HEK293 (cell line): ENCODE results near the gene KCNQ2.

ENCODE experiments used
- CTCF ChIA-PET: fragments of 350-600 bp; formaldehyde crosslinking; extraction: SDS; loops from one replicate; lab custom pipeline; 2021; ENCODE audit warnings: antibody characterized with exemption; lab: Yijun Ruan, JAX
- POLR2A ChIA-PET: fragments of 300-600 bp; formaldehyde crosslinking; extraction: SDS; loops from one replicate; lab custom pipeline; 2020; ENCODE audit warnings: antibody characterized with exemption, inconsistent platforms; lab: Yijun Ruan, JAX
- H3K27ac ChIP-seq: fragments of 200-500 bp; sonication (Bioruptor generic); 2 replicates; pipeline ENCODE4 v1.5.1; 2014; ENCODE audit warnings: low read depth, low read length, control low read depth, inconsistent platforms; ENCODE audit errors: extremely low read depth
- H3K36me3 ChIP-seq, 2 experiments: fragments of 200-500 bp in 1 of 2; sonication (Bioruptor generic) in 1 of 2; 1 replicate in 1 of 2; 2 replicates in 1 of 2; pipeline ENCODE4 v1.5.1; 2014 to 2017; ENCODE audit warnings: inconsistent platforms in 2 of 2, low read length in 2 of 2; ENCODE audit not compliant: control insufficient read depth in 2 of 2, insufficient read depth in 1 of 2
- H3K4me1 ChIP-seq: fragments of 200-500 bp; sonication (Bioruptor generic); 2 replicates; pipeline ENCODE4 v1.5.1; 2014; ENCODE audit warnings: mild to moderate bottlenecking, low read length, inconsistent platforms; ENCODE audit not compliant: control insufficient read depth, insufficient read depth
- H3K4me3 ChIP-seq: 2 replicates; pipeline ENCODE4 v1.5.1; 2011; ENCODE audit warnings: low read depth, mild to moderate bottlenecking, control low read depth, low read length, moderate library complexity
- H3K9me3 ChIP-seq: fragments of 200-500 bp; sonication (Bioruptor generic); 2 replicates; pipeline ENCODE4 v1.5.1; 2014; ENCODE audit warnings: low read depth, low read length, inconsistent platforms; ENCODE audit not compliant: control insufficient read depth, insufficient read depth
- CTCF ChIP-seq: fragments of 450-650 bp; formaldehyde crosslinking; IDR thresholded peaks from 2 replicates; pipeline ENCODE4 v1.5.1; 2016; ENCODE audit warnings: missing biosample characterization, missing genetic modification characterization
- EGR2 ChIP-seq: fragments of 450-650 bp; formaldehyde crosslinking; IDR thresholded peaks from 2 replicates; pipeline ENCODE4 v1.5.1; 2016; ENCODE audit warnings: low read depth, missing biosample characterization, missing genetic modification characterization
- GLI4 ChIP-seq: fragments of 450-650 bp; formaldehyde crosslinking; IDR thresholded peaks from 2 replicates; pipeline ENCODE4 v1.5.1; 2016; ENCODE audit warnings: missing biosample characterization, missing genetic modification characterization
- GLIS2 ChIP-seq: fragments of 450-650 bp; formaldehyde crosslinking; IDR thresholded peaks from 2 replicates; pipeline ENCODE4 v1.5.1; 2016; ENCODE audit warnings: missing biosample characterization, missing genetic modification characterization
- HOXA7 ChIP-seq: sonication (generic); formaldehyde crosslinking; IDR thresholded peaks from 2 replicates; pipeline ENCODE4 v1.8.1; 2022; ENCODE audit warnings: missing genetic modification reagents, borderline replicate concordance
- HOXC10 ChIP-seq: sonication (generic); formaldehyde crosslinking; IDR thresholded peaks from 2 replicates; pipeline ENCODE4 v1.8.1; 2023; ENCODE audit warnings: mild to moderate bottlenecking, missing genetic modification reagents
- KLF7 ChIP-seq: fragments of 450-650 bp; formaldehyde crosslinking; IDR thresholded peaks from 2 replicates; pipeline ENCODE4 v1.5.1; 2016; ENCODE audit warnings: missing biosample characterization, missing genetic modification characterization, borderline replicate concordance
- RBAK ChIP-seq: fragments of 450-650 bp; formaldehyde crosslinking; IDR thresholded peaks from 2 replicates; pipeline ENCODE4 v1.5.1; 2016; ENCODE audit warnings: missing biosample characterization, missing genetic modification characterization
- SCRT2 ChIP-seq: fragments of 450-650 bp; formaldehyde crosslinking; IDR thresholded peaks from 2 replicates; pipeline ENCODE4 v1.5.1; 2016; ENCODE audit warnings: missing biosample characterization, missing genetic modification characterization
- SETDB1 ChIP-seq: IDR thresholded peaks from one replicate; pipeline ENCODE4 v1.6.1; 2017; ENCODE audit warnings: mild to moderate bottlenecking, low read length, moderate library complexity, mixed read lengths; ENCODE audit not compliant: insufficient read length
- ZBTB17 ChIP-seq: fragments of 450-650 bp; formaldehyde crosslinking; IDR thresholded peaks from 2 replicates; pipeline ENCODE4 v1.5.1; 2016; ENCODE audit warnings: missing biosample characterization, missing genetic modification characterization
- ZFHX2 ChIP-seq: fragments of 450-650 bp; formaldehyde crosslinking; conservative IDR thresholded peaks from 2 replicates; pipeline ENCODE4 v1.5.1; 2016; ENCODE audit warnings: missing biosample characterization, missing genetic modification characterization
- ZFP3 ChIP-seq: fragments of 450-650 bp; formaldehyde crosslinking; IDR thresholded peaks from 2 replicates; pipeline ENCODE4 v1.5.1; 2016; ENCODE audit warnings: low read depth, missing biosample characterization, missing genetic modification characterization
- ZNF2 ChIP-seq: fragments of 450-650 bp; formaldehyde crosslinking; IDR thresholded peaks from 2 replicates; pipeline ENCODE4 v1.5.1; 2016; ENCODE audit warnings: missing biosample characterization, missing genetic modification characterization
- ZNF23 ChIP-seq: fragments of 450-650 bp; formaldehyde crosslinking; IDR thresholded peaks from 2 replicates; pipeline ENCODE4 v1.5.1; 2016; ENCODE audit warnings: missing biosample characterization, missing genetic modification characterization, borderline replicate concordance
- ZNF302 ChIP-seq: fragments of 450-650 bp; formaldehyde crosslinking; IDR thresholded peaks from 2 replicates; pipeline ENCODE4 v1.5.1; 2016; ENCODE audit warnings: missing biosample characterization, missing genetic modification characterization, low read depth
- ZNF311 ChIP-seq: fragments of 450-650 bp; formaldehyde crosslinking; IDR thresholded peaks from 2 replicates; pipeline ENCODE4 v1.5.1; 2017; ENCODE audit warnings: missing biosample characterization, missing genetic modification characterization, borderline replicate concordance
- ZNF341 ChIP-seq: fragments of 450-650 bp; formaldehyde crosslinking; IDR thresholded peaks from 2 replicates; pipeline ENCODE4; 2016; ENCODE audit warnings: low read depth, missing biosample characterization, missing genetic modification characterization
- ZNF394 ChIP-seq: fragments of 450-650 bp; formaldehyde crosslinking; IDR thresholded peaks from 2 replicates; pipeline ENCODE4 v1.5.1; 2016; ENCODE audit warnings: missing biosample characterization, missing genetic modification characterization, mild to moderate bottlenecking, moderate library complexity, borderline replicate concordance
- ZNF521 ChIP-seq: fragments of 450-650 bp; formaldehyde crosslinking; IDR thresholded peaks from 2 replicates; pipeline ENCODE4 v1.5.1; 2017; ENCODE audit warnings: missing biosample characterization, mild to moderate bottlenecking, missing genetic modification characterization
- ZNF639 ChIP-seq: fragments of 450-650 bp; formaldehyde crosslinking; IDR thresholded peaks from 2 replicates; pipeline ENCODE4 v1.5.1; 2016; ENCODE audit warnings: missing biosample characterization, missing genetic modification characterization
- ZNF654 ChIP-seq: fragments of 450-650 bp; formaldehyde crosslinking; IDR thresholded peaks from 2 replicates; pipeline ENCODE4 v1.5.1; 2016; ENCODE audit warnings: low read depth, missing biosample characterization, missing genetic modification characterization
- ZNF670 ChIP-seq: fragments of 450-650 bp; formaldehyde crosslinking; IDR thresholded peaks from 2 replicates; pipeline ENCODE4 v1.5.1; 2016; ENCODE audit warnings: missing biosample characterization, missing genetic modification characterization, low read depth
- ZNF704 ChIP-seq: fragments of 450-650 bp; formaldehyde crosslinking; IDR thresholded peaks from 2 replicates; pipeline ENCODE4 v1.5.1; 2016; ENCODE audit warnings: missing biosample characterization, missing genetic modification characterization
- ZNF785 ChIP-seq: fragments of 450-650 bp; formaldehyde crosslinking; IDR thresholded peaks from 2 replicates; pipeline ENCODE4 v1.5.1; 2016; ENCODE audit warnings: missing biosample characterization, missing genetic modification characterization
- ZSCAN4 ChIP-seq: fragments of 450-650 bp; formaldehyde crosslinking; IDR thresholded peaks from 2 replicates; pipeline ENCODE4 v1.5.1; 2017; ENCODE audit warnings: missing biosample characterization, missing genetic modification characterization
- TF ChIP-seq, protein P1 (sequence below): fragments of 450-650 bp; formaldehyde crosslinking; IDR thresholded peaks from 2 replicates; pipeline ENCODE4 v1.5.1; 2016; ENCODE audit warnings: missing biosample characterization, missing genetic modification characterization, low read depth

KCNQ2 gene

GRCh38 chr20:63448031-63448430, 24.4 kb downstream of the KCNQ2 start (continued):
- TF ChIP-seq ZNF785 (tag by site-specific recombination) (no peak), RBAK (tag by site-specific recombination) (no peak), ZNF302 (tag by site-specific recombination) (no peak), HOXC10 (CRISPR knock-in tag) (no peak), ZNF521 (tag by site-specific recombination) (no peak)
- TF ChIP-seq, protein P1, sequence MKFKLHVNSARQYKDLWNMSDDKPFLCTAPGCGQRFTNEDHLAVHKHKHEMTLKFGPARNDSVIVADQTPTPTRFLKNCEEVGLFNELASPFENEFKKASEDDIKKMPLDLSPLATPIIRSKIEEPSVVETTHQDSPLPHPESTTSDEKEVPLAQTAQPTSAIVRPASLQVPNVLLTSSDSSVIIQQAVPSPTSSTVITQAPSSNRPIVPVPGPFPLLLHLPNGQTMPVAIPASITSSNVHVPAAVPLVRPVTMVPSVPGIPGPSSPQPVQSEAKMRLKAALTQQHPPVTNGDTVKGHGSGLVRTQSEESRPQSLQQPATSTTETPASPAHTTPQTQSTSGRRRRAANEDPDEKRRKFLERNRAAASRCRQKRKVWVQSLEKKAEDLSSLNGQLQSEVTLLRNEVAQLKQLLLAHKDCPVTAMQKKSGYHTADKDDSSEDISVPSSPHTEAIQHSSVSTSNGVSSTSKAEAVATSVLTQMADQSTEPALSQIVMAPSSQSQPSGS = no peak

DNA sequence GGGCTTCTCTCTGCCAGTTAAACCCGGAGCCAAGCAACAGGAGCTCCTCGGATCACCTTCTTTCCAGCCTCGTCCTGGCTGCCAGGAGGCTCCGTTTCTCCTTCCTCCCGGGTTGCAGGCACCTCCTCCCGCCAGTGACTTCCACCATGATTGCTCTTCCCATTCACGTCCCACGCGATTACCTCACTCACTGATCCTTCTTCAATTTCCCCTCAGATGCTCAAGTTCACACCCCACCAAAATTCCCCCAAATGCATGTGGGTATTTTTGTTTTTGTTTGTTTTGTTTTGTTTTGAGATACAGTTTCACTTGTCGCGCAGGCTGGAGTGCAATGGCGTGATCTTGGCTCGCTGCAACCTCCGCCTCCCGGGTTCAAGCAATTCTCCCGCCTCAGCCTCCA, 25.1 kb downstream of the KCNQ2 start:
- H3K4me1 ChIP-seq = no peaks in the 10 kb centered on the region
- TF ChIP-seq SCRT2 (tag by site-specific recombination) (peak; percentile 82; the same call in 1 of the 2 replicates), ZBTB17 (tag by site-specific recombination) (0 out of 2 replicates have a peak, but pooled peaks have one; percentile 32), ZFHX2 (peak; percentile 49; the same call in 1 of the 2 replicates), EGR2 (tag by site-specific recombination) (peak; percentile 54; the same call in 1 of the 2 replicates), HOXA7 (no peak)
- H3K36me3 ChIP-seq = no peaks in the 10 kb centered on the region
- CTCF ChIA-PET = no interaction called here
- POLR2A ChIA-PET = no interaction called here
- no peak overlapping the region for H3K4me3 ChIP-seq
- H3K27ac ChIP-seq = no peak overlapping the region
- H3K9me3 ChIP-seq = no peaks in the 10 kb centered on the region

- Histone ChIP-seq H3K4me3 (no peak overlapping the region), H3K9me3 (no peaks in the 10 kb centered on the region), H3K36me3 (no peaks in the 10 kb centered on the region), H3K27ac (no peak overlapping the region), H3K4me1 (peaks cover 5% of the 10 kb centered on the region)
- POLR2A ChIA-PET = no interaction called here
- CTCF ChIA-PET = no interaction called here
- TF ChIP-seq ZNF23 (tag by site-specific recombination) = no peak
- TF ChIP-seq ZNF394 (tag by site-specific recombination) = no peak
- no peak for TF ChIP-seq ZNF654 (tag by site-specific recombination)
- TF ChIP-seq ZNF2 (tag by site-specific recombination) = no peak
- TF ChIP-seq ZSCAN4 (tag by site-specific recombination) = no peak
- no peak for TF ChIP-seq ZNF704 (tag by site-specific recombination)
- TF ChIP-seq GLIS2 = 0 out of 2 replicates have a peak, but pooled peaks have one; percentile 26
- no peak for TF ChIP-seq ZNF341
- no peak for TF ChIP-seq ZNF670 (tag by site-specific recombination)
- no peak for TF ChIP-seq SETDB1
- no peak for TF ChIP-seq ZNF311 (tag by site-specific recombination)
- no peak for TF ChIP-seq KLF7
- no peak for TF ChIP-seq ZFP3 (tag by site-specific recombination)
- no peak for TF ChIP-seq GLI4 (tag by site-specific recombination)
- TF ChIP-seq ZNF639 (tag by site-specific recombination) = no peak
- no peak for TF ChIP-seq CTCF (tag by site-specific recombination)
Measured at GRCh38 chr20:63446216-63447024, 26.0 kb downstream of the KCNQ2 start.
